ENCODE data around the gene IQGAP3. TPM values are rescaled to one million over a fixed set of nuclear protein-coding genes. Genes with fewer than 3 reads are reported as not detected.
"Not testable (repeated sequence)": the region's sequence is repeated elsewhere in the genome, so short reads cannot be mapped to it uniquely, and the experiment has no call there.

IQGAP3 gene
- total RNA-seq, 1 donor from 2014 or later = 0.36 TPM

GRCh38 chr1:156590326-156591180, 18.2 kb upstream of the IQGAP3 start:
- Histone ChIP-seq H3K4me1 (peaks cover 21% of the 10 kb centered on the region), H3K4me3 (peak overlapping the region; percentile 90), H3K27ac (replicated peaks) (peak overlapping the region; percentile 91), H3K27me3 (ENCODE audit: low read depth) (no peaks in the 10 kb centered on the region), H3K9me3 (replicated peaks) (no peaks in the 10 kb centered on the region), H3K36me3 (peaks cover 27% of the 10 kb centered on the region)
- no peak for TF ChIP-seq CTCF (IDR thresholded peaks at IDR 0.05; ENCODE audit: borderline replicate concordance)
- intact Hi-C loops (cut with micrococcal nuclease) = no loop called here
- DNase-seq = no peak

- no peak overlapping the region for H3K27ac ChIP-seq (replicated peaks)
- intact Hi-C loops (cut with micrococcal nuclease) = no loop called here
- TF ChIP-seq CTCF (IDR thresholded peaks at IDR 0.05; ENCODE audit: borderline replicate concordance) = no peak
- no peak for DNase-seq
- H3K27me3 ChIP-seq (ENCODE audit: low read depth) = no peaks in the 10 kb centered on the region
- peaks cover 17% of the 10 kb centered on the region for H3K36me3 ChIP-seq
- H3K4me1 ChIP-seq = peaks cover 21% of the 10 kb centered on the region
- H3K4me3 ChIP-seq = no peak overlapping the region
- no peaks in the 10 kb centered on the region for H3K9me3 ChIP-seq (replicated peaks)
Observed at GRCh38 chr1:156589546-156589945, 17.2 kb upstream of the IQGAP3 start.

- H3K9me3 ChIP-seq (replicated peaks); H3K27ac ChIP-seq (replicated peaks); H3K27me3 ChIP-seq (ENCODE audit: low read depth); H3K36me3 ChIP-seq; DNase-seq; H3K4me3 ChIP-seq; intact Hi-C loops (cut with micrococcal nuclease): not testable (repeated sequence)
- H3K4me1 ChIP-seq = peaks cover 27% of the 10 kb centered on the region
Observed at GRCh38 chr1:156587927-156588326, 15.6 kb upstream of the IQGAP3 start.

- Histone ChIP-seq H3K27me3 (ENCODE audit: low read depth) (no peaks in the 10 kb centered on the region), H3K4me1 (peaks cover 18% of the 10 kb centered on the region), H3K4me3 (no peak overlapping the region), H3K9me3 (replicated peaks) (no peaks in the 10 kb centered on the region), H3K36me3 (no peaks in the 10 kb centered on the region), H3K27ac (replicated peaks) (no peak overlapping the region)
- intact Hi-C loops (cut with micrococcal nuclease) = no loop called here
- DNase-seq = no peak
- TF ChIP-seq CTCF (IDR thresholded peaks at IDR 0.05; ENCODE audit: borderline replicate concordance) = no peak
Observed at GRCh38 chr1:156586892-156587477, 14.6 kb upstream of the IQGAP3 start.

- no peak for DNase-seq
- H3K27me3 ChIP-seq (ENCODE audit: low read depth) = no peaks in the 10 kb centered on the region
- H3K36me3 ChIP-seq = no peaks in the 10 kb centered on the region
- no peak overlapping the region for H3K4me3 ChIP-seq
- no peak overlapping the region for H3K27ac ChIP-seq (replicated peaks)
- peaks cover 13% of the 10 kb centered on the region for H3K4me1 ChIP-seq
- H3K9me3 ChIP-seq (replicated peaks) = no peaks in the 10 kb centered on the region
- TF ChIP-seq CTCF (IDR thresholded peaks at IDR 0.05; ENCODE audit: borderline replicate concordance) = no peak
- intact Hi-C loops (cut with micrococcal nuclease) = no loop called here
Observed at GRCh38 chr1:156586323-156586722, 14.0 kb upstream of the IQGAP3 start.

GRCh38 chr1:156584813-156585212, 12.4 kb upstream of the IQGAP3 start:
- intact Hi-C loops (cut with micrococcal nuclease) = no loop called here
- Histone ChIP-seq H3K36me3 (no peaks in the 10 kb centered on the region), H3K4me1 (peaks cover 6% of the 10 kb centered on the region), H3K4me3 (no peak overlapping the region), H3K9me3 (replicated peaks) (no peaks in the 10 kb centered on the region), H3K27ac (replicated peaks) (no peak overlapping the region), H3K27me3 (ENCODE audit: low read depth) (no peaks in the 10 kb centered on the region)
- no peak for DNase-seq
- no peak for TF ChIP-seq CTCF (IDR thresholded peaks at IDR 0.05; ENCODE audit: borderline replicate concordance)

All from left ventricle myocardium inferior (tissue), 1 donor.